ENCODE data around the gene PPP1R17.
A peak's percentile ranks its signal among the peaks of the same experiment; 100 is the strongest.

PPP1R17 gene

GRCh38 chr7:31702354-31702753 is 15.3 kb downstream of the PPP1R17 start:
- no peak for DNase-seq

GRCh38 chr7:31705377-31705776 is 18.4 kb downstream of the PPP1R17 start:
- no peak for DNase-seq

DNA sequence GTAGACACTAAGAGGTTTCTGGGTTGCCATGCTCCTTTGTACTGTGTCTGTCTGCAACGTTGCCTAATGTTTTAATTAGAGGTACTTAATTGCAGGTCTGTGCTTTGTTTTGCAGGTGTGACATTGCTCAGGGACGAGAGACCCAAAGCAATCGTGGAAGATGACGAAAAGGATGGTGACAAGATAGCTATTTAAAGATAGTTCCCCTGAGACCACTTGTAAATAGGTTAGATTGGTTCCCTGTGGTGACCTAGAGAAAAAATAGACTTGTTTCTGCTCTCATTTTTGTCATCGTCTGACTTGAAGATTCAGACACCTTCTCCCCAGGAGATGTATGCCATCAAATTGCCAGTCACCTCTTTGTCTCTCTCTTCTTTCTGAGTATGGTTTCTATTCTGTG is 20.1 kb downstream of the PPP1R17 start:
- DNase-seq: no peak

DNA sequence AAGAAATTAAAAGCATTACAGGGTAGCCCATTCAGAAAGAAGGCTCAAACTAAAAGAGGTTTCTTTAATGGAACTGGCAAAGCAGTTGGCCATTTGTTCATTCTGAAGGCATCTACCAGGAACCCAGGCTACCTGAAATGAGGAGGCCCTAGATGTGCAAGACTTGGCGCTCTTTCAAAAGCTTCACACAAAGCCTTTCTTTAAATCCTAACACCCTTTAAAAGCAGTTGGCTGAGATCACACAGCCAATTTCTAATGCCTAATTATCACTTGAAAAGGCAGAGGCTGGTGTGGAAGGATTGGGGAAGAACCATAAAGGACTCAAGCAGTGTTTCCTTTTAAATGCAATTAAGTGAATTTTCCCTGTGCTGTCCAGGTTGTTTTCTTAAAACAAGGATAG is 23.2 kb downstream of the PPP1R17 start:
- no peak for DNase-seq

DNA sequence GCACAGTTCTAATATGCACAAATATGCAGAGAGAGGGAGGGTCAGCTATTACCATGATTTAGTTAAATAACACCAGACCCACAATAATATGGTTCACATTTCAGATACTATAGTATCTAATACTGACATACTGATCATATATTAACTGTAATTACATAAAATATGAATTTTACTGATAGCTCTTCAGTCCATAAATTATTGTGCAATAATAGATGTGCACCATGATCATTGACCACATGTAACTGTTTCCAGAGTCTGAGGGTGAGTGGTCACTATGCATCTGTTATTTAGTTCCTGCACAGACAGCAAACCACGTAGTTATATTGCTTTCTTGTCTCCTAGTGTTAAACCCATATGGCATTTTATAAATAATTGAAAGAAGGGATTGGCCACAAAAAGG is 29.3 kb downstream of the PPP1R17 start:
- no peak for DNase-seq

DNA sequence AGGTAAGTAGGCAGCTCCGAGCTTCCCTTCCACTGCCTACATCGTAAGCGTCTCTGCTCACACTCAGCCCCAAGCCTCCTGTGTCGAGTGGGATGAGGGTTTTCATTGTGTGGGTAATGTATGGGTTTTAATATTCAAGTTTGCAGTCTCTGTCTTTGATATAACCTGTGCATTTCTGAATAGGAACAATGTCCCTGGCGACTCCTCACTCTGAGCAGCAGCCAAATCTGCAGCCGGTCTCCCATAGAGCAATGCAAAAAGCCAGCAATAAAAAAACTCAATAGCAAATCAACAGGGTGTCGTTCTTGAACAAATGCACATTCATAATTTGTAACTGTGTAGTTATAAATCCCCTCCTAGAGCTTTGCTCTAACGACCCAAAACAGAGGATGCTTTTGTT is 33.4 kb downstream of the PPP1R17 start:
- DNase-seq: no peak

DNA sequence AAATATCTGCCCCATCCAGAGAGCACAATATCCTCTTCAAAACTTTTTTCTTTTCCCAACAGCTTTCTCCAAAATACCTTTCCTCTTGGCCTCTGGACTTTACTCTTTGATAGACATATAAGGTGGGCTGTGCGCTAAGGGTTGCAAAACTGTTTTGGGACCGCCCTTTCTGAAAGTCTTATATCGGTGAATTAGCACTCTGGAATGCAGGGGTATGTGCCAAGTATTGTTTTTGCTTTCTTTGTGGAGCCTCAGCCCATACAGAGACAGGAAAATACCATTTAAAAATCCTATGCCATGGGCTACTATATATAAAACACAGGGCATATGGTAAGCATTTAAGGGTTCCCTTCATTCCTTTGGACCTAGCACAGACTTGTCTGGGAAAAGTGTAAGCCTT is 37.7 kb downstream of the PPP1R17 start:
- no peak for DNase-seq

DNA sequence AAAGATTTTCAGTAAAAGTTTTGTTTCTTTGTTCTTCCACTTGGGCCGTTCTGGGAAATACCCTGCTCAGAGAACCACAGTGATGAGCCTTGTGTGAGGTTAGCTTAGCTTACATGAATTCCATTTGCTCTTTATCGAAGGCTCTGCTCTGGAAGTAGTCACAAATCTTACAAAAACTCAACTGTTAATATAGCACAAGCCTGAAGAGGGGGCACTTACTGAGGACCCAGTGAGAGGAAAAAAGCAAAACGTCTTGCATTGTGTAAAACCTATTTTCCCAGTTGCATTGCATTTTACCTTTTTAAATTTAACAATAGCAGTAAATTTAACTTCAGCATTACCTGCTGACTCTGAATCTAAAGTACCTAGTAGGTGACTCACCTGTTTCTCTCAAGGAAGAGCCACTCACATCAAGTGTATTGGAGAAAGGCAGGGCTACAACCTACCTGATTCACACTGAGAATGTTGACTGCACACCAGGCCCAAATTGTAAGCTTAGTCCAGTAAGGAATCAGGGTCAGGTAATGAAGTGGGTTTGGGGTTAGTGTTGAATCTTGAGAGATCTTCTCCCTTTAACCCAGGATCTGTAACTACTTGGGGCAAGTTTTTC is 42.3 kb downstream of the PPP1R17 start:
- DNase-seq: no peak

DNA sequence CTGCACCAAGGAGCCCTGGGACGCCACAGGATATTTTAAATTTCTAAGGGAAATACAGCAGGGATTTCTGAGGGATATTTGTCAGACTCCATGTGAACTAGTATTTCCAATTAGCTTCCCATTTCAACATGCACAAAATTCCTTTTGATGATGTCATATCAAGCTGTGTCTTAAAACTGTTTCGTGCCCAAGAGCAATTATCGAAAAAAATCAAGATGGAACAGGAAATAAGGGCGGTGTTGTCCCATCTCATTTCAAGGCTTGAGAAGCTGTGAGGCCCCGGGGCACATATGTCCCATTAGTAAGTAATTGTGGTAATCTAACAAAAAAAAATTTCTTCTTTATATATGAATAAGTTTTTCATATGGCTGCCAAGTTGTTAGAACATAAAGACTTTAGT is 47.4 kb downstream of the PPP1R17 start:
- no peak for DNase-seq

GRCh38 chr7:31735991-31736982 is 49.3 kb downstream of the PPP1R17 start:
- peak; percentile 31 to 48 for DNase-seq

- DNase-seq: no peak
Measured at GRCh38 chr7:31741852-31742251, 54.8 kb downstream of the PPP1R17 start.

GRCh38 chr7:31744294-31744874 is 57.4 kb downstream of the PPP1R17 start:
- peak; percentile 53 to 59 for DNase-seq

GRCh38 chr7:31747553-31747952 is 60.5 kb downstream of the PPP1R17 start:
- no peak for DNase-seq

- DNase-seq: no peak
Measured at GRCh38 chr7:31748084-31748483, 61.1 kb downstream of the PPP1R17 start.

GRCh38 chr7:31751726-31752125 is 64.7 kb downstream of the PPP1R17 start:
- DNase-seq: no peak

Data from AML-193 (cell line).